WI38 (cell line): ENCODE results near the gene ARHGAP1.
"Not testable (repeated sequence)": the region's sequence is repeated elsewhere in the genome, so short reads cannot be mapped to it uniquely, and the experiment has no call there.

Experiments used
- H3K4me3 ChIP-seq: 2 replicates; pipeline ENCODE4 v1.5.1; 2011; ENCODE audit warnings: low read depth, mild to moderate bottlenecking, control low read depth, low read length
- TF ChIP-seq, protein P1 (sequence below): IDR thresholded peaks from 2 replicates; pipeline ENCODE4 v1.5.1; 2012; ENCODE audit warnings: low read depth, mild to moderate bottlenecking, control low read depth, low read length

ARHGAP1 gene

GRCh38 chr11:46712874-46713576, 12.6 kb upstream of the ARHGAP1 start:
- TF ChIP-seq, protein P1, sequence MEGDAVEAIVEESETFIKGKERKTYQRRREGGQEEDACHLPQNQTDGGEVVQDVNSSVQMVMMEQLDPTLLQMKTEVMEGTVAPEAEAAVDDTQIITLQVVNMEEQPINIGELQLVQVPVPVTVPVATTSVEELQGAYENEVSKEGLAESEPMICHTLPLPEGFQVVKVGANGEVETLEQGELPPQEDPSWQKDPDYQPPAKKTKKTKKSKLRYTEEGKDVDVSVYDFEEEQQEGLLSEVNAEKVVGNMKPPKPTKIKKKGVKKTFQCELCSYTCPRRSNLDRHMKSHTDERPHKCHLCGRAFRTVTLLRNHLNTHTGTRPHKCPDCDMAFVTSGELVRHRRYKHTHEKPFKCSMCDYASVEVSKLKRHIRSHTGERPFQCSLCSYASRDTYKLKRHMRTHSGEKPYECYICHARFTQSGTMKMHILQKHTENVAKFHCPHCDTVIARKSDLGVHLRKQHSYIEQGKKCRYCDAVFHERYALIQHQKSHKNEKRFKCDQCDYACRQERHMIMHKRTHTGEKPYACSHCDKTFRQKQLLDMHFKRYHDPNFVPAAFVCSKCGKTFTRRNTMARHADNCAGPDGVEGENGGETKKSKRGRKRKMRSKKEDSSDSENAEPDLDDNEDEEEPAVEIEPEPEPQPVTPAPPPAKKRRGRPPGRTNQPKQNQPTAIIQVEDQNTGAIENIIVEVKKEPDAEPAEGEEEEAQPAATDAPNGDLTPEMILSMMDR, result no peak
- H3K4me3 ChIP-seq, result no peak overlapping the region

- TF ChIP-seq, protein P1, result no peak
- no peak overlapping the region for H3K4me3 ChIP-seq
These were observed 10.9 kb upstream of the ARHGAP1 start for GRCh38 chr11:46711303-46711702.

- TF ChIP-seq, protein P1, result no peak
- H3K4me3 ChIP-seq, result no peak overlapping the region
These were observed 10.4 kb upstream of the ARHGAP1 start for GRCh38 chr11:46710821-46711269.

GRCh38 chr11:46709351-46709750, 8.9 kb upstream of the ARHGAP1 start:
- not testable (repeated sequence) for H3K4me3 ChIP-seq

DNA sequence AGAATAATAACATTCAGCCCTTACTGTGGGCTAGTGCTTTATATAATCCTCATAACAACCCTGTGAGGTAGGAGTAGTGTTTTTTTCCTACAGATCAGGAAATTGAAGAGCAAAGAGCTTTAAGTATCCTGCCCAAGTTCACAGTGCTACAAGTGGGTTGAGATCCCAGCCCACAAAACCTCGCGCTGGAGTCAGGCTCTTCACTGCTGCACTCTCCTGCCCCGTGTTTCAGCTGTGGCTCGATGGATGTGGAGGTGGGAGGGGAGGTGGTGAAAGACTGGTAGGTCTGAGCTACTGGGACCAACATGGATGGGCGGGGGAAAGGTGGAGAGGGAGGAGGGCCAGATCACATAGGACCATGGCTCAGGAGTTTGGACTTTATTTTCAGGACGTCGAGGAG, 6.5 kb upstream of the ARHGAP1 start:
- H3K4me3 ChIP-seq, result no peak overlapping the region
- TF ChIP-seq, protein P1, result no peak

- TF ChIP-seq, protein P1, result no peak
- no peak overlapping the region for H3K4me3 ChIP-seq
These were observed 4.8 kb upstream of the ARHGAP1 start for GRCh38 chr11:46705070-46705688.

DNA sequence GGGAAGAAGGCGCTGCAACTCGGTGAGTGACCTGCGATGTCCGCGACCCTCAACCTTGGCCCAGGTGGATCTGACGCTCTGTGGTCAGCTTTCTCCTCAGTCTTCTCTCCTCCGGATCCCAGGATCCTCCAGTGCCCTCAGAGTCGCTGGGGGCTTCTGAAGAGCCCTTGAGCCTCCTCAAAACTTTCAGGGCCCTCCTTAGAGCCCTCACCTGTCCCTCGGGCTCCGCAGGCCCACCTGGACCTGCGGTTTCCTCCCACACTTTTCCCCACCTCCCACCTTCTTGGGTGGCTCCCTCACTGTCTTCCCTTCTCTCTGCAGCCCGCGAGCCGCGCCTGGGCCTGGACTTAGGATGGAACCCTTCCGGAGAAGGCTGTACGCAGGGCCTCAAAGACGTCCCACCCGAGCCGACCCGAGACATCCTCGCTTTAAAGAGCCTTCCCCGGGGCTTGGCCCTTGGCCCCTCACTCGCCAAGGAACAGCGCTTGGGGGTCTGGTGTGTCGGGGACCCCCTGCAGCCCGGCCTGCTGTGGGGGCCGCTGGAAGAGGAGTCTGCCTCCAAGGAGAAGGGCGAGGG, 747 bp upstream of the ARHGAP1 start:
- H3K4me3 ChIP-seq, result peak overlapping the region; percentile 99
- TF ChIP-seq, protein P1, result no peak
